Stimulated activated CD8-positive, alpha-beta memory T cell treated with anti-CD3 and anti-CD28 coated beads, Interleukin-7, amount 100 ng/mL, for 24 hours (primary cell): ENCODE results near the gene CDH4.

Experiments
- DNase-seq: peaks from one replicate; pipeline ENCODE4 v3.0.0-alpha.2; 2020; ENCODE audit warnings: low read depth

Gene CDH4

DNA sequence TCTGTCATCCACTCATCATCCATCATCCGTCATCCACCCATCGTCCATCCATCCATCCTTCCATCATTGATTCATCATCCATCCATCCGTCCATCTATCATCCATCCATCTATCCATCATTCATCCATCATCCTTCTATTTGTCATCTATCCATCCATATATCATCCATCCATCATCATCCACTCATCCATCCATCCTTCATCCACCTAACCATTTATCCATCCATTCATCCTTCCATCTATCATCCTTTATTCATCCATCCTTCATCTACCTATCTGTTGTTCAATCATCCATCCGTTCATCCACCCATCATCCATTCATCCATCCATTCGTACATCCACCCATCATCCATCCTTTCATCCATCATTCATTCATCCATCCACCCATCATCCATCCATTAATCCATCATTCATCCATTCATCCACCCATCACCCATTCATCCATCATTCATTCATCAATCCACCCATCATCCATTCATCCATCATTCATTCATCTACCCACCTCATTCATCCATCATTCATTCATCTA is 266.4 kb downstream of the CDH4 start:
- DNase-seq = no peak

DNA sequence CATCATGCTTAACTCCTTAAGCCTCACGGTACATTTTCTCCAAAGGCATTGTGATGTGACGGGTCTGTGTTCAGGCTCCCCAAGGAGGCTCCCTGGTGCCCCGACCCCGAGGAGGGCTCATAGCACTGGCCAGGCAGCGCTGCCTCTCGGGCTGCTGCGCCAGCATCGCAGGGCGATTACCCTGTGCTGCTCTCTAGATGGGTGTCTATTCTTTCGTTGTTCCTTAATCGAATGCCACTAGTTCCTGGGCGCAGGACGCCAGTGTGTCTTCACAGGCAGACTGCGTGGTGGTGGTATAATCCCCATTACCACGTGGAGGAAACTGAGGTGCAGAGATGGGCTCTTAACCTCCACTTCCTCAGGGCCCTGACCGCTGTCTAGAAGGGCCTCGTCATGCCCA is 267.4 kb downstream of the CDH4 start:
- no peak for DNase-seq

DNA sequence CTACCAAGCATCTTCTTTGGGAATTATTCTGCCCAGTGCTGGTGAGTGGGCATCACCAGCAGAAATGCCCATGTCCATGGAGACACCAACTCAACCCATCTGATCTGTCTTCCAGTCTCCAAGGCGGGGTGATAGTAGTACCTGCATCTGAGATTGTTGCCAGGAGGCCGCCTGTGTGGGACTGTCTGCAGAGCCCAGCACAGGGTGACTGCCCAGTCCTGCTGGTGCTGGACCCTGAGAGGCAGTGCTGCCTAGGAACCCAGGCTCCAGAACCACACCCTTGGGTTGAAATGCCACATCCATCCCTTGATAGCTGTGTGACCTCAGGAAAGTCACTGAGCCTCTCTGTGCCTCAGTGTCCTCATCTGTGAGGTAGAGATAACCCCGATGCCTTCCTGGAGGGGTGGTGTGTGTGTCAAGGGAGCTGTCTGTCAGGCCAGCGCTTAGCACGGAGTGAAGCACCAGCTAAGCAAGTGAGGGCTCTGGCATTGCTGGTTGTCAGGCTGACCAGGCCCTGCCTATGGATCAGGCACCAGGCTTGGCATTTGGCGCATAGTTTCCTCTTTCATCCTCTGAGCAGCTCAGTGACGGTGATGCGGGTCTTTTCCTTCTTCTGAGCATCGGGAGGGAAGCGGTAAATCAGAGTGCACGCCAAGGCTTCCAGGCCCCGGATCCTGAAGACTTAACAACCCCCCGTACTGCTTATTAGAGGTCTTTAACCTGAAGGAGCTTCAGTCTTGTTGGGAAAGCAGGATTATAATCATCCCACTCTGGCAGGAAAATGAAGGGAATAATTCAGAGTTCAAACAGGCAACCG is 268.2 kb downstream of the CDH4 start:
- no peak for DNase-seq

DNA sequence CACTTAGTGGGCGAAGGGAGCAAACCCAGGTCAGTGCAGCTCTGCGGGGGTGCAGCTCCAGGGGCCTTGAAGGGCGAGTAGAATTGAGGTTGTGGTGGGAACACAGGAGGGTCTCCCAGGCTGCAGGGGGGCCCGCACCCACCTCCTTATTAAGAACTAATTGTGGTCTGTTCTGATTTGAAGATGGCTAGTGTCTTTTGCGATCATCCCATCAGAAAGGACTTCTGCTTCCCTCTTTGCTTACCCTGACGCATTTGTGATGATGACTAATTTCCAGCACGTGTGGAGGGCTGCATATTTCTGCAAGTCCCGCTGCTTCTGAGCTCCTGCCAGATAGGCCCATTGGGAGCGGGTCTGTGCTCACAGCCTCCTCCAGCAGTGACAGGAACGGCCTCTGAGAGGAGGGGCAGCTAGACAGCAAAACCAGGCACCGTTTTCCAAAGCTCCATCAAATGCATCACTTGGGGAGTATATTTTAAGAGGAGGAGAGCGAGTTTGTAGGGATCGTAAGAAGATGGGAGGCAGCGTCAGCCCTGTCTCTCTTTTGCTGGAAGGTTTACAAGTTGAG is 268.9 kb downstream of the CDH4 start:
- no peak for DNase-seq

DNA sequence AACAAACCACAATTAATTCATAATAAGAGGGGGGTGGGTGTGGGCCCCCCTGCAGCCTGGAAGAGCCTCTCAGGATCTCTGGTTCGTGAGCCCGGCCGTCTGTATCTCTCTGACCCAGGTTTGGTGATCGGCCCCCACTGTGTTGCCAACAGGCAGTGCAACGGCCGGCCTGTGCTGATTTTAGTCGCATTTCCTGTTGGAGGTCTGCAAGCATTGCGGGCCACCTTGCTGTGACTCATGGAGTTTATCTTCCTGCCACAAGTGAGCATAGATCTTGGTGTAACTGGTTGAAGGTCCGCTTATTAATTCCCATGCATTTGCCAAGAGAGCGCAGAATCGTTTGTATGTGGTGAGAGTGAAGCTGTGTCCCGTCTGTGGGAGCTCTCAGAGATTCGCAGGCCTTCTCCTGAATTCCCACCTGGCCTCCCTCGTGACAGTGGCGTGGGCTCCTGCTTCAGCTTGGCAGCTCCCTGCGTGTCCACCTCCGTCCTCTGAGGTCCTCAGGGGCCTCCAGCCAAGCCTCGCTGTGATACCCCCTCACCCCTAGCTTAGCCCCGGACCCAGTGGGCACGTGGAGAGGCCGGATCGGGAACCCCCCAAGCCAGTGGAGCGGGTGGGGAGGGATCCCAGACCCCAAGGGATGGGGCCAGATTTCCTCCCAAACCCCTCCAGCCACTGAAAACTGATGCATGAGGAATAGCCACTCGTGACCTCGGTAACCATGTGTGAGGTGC is 269.8 kb downstream of the CDH4 start:
- DNase-seq = no peak

DNA sequence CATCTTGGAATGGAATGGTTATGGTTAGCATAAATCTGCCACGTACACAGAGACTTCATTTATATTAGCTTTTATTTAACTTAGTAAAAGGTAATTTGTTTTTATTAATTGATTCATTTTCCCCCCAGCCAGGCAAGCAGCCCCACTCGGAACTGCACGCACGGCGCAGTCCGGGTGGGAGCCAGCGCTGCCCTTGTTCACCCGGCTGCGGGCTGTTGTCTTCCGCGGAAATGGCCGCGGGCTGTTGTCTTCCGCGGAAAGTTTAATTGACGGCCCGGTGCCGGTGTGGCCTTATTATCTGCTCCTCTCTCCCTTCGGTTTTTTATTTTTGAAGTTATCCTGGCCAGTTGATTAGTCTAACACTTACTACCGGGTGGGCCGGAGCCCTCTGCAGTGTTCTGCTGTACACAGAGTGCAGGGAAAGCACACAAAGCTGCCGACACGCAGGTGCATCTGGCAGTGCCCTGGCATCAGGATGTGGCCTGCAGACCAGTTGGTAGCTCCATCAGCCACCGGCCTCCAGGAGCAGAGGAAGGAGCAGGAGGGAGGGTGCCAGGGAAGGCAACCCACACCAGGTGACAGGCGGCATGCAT is 270.5 kb downstream of the CDH4 start:
- no peak for DNase-seq

DNA sequence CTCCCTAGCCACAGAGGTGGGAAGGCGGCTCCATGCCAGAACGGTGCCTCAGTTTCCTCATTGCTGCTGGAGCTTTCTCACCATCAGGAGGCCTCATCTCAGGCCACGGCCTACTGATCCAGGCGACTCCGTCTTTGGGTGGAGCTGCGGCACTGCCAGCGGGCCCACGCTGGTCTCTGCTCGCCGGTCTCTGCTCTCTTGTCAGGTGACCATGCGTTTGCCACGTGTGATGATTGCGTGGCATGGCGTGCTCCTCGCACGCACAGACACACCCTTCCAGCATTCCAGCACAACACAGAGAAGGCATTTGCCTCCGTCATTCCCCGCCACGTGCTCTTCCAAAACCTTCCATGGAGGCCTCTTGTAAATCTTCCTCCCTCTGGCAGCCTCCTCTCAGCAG is 271.1 kb downstream of the CDH4 start:
- no peak for DNase-seq

DNA sequence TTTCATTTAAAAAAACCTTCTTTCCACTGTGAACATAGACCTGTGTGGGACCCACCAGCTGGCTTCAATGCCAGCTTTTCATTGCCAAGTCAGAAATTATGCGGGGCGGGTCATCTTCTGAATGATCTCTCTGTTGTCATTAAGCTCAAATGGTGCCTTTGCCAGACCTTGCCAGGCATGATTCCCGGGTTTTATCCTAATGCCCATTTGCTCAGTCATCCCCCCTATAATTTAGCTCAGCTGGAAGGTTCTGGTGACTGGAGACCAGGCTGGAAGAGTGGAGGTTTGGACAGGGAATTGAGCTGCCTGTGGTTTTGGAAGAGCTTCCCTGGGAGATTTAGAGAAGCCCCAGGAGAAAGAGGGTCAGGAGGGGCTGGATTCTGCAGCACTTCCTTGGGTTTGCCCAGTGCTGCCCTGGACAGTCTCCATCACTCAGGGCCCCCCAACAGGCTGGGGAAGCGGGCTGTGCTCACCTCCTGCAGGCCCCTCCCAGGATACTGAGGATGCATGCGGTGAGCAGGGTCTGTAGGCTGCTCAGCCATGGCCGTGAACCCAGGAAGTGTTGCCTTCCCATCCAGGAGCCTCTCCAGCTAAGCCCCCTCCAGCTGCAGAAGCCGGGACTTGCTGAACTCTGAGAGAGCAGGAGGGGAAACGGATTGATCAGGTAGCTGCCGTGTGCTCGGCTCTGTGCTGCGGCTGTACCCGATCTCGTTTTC is 273.0 kb downstream of the CDH4 start:
- no peak for DNase-seq

DNA sequence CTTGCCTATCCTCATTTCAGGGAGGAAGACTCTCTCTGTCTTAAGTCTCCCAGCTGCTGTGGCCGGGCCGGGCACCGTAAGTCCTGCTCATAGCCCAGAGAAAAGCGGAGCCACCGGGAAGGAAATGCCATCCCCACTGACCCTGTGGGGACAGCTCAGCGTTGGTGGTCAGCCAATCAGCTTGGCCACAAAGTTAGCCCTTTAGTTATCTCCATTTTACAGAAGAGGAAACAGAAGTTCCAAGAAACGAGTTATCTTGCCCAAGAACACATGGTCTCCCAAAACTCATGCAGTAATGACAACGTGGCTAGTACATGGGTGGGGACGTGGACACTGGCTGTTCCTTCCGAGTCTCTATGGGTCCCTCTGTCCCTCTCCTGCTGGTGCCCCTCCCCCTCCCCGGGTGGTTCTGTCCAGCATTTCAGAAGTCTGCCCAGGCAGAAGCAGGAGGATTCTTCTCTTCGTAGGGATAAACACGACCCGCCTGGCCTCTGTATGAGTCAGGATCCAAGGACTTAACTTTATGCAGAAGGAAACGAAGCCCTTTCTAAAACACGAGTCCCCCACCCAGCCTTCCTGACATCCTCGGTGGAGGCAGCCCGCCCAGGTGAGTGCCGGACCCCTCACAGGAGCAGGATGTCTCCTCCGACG is 273.8 kb downstream of the CDH4 start:
- no peak for DNase-seq

DNA sequence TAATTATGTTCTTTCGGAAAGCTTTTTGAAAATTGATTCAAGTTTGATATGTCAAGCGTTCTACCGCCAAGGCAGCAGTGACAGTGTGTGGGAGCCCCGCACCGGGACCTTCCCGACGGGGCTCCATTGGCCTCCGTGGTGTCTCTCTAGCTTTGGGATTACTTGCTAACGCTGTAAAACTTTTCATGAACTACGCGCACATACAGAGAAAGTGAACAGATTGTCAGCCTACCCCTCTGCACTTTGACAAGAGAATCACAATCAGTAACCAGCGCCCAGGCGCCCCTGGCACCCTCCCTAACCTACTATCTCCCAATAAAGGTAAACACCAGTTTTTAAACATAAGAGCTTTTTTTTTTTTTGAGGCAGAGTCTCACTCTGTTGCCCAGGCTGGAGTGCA is 274.8 kb downstream of the CDH4 start:
- DNase-seq = no peak

DNA sequence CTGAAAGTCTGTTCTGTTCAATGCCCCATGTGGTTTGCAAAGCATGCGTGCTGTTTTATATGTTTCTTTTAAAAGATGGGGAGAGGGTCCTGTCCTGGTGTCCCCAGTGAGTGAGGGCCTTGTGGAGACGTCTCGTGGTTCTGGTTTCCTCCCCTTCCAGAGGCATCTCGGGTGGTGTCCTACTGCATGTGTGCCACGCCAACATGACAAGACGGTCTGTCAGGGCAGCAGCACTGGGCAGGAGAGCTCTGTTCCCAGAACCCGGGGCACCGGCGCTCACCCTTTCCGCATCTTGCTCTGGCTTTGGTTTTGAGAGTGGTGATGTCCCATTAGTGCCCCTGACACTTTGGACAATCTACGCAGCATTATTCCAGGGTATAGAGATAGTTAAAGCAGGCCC is 275.6 kb downstream of the CDH4 start:
- DNase-seq = no peak

DNA sequence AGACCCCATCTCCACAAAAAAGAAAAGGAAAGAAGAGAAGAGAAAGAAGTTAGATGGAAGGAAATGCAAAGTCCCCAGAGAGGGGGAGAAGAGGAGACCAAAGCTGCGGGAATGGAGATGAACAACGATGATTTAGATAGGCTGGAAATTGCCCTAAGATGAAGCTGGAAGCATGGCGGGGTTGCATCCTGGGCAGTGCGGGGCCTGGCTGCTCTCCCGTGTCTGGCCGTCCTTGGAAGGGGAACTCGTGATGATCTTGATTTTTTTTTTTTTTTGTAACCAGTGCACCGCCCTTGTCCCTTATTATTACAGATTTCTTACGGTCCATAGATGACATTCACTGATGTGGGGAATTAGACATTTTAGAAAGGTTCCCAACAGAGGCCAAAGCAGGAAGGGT is 276.5 kb downstream of the CDH4 start:
- no peak for DNase-seq

DNA sequence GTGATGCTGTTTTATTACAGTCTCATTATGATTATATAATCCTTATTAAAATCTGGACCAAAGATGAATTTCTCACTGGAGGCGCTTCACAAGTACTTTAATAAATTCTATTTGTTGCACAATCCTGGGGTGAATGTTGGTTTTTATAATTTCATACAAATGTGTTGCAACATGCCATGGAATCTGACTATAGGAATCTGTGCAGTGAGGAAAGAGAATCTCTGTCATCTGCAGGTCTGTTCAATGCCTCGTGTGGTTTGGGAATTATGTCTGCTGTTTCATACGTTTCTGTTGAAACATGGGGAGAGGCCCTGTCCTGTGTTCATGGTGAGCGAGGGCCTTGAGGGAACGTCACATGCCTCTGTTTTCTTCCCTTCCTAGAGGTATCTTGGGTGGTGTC is 277.3 kb downstream of the CDH4 start:
- no peak for DNase-seq

DNA sequence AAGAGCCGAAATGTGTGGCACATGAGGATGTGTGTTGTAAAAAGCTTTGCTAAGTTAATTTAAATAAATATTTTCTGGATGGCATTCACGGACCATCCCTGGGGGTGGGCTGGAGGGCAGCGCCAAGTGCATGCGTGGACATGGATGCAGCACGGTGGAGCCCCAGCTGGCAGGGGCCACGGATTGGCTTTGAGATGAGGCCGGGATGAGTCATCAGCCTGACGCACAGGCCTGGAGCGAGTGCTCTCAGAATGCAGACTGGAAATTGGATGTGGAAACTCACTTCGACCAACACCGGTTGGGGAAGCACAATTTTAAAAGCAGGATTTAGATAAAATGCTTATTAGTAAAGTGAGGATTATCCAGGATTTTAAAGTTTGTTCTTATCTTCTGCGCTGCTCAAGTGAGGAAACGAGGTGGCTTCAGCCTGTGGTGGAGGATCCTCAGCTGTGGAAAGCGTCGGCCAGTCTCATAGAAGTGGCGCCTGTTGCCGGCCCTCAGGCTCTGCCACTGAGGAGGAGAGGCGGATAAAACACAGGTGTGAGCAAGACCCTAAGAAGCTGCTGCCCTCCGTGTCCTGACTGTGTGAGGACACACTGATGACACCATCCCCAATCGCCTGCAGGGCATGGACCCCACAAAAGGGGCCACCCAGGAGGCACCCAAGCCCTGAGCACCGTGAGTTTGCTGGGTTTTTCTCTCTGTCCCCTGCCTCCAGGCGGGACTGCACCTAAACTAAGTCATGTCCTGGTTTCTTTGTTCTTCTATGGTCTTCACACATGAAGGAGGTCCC is 279.7 kb downstream of the CDH4 start:
- DNase-seq = no peak

DNA sequence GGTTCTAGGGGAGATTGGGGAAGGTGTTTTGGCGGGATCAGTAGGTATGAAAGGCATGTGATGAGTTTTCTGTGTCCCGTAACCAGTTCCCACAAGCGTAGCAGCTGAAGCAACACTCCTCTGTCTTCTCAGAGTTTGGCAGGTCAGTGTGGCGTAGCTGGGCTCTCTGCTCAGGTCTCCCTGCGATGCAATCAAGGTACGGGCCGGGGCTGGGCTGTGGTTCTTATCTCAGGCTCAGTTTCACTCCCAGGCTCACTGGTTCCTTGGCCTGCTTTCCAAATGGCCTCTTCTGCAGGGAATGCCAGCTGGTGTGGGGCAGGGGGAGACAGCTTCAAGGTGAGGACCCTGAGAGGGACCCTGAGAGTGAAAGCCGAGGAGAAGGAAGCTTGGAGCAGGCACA is 280.7 kb downstream of the CDH4 start:
- DNase-seq = no peak

DNA sequence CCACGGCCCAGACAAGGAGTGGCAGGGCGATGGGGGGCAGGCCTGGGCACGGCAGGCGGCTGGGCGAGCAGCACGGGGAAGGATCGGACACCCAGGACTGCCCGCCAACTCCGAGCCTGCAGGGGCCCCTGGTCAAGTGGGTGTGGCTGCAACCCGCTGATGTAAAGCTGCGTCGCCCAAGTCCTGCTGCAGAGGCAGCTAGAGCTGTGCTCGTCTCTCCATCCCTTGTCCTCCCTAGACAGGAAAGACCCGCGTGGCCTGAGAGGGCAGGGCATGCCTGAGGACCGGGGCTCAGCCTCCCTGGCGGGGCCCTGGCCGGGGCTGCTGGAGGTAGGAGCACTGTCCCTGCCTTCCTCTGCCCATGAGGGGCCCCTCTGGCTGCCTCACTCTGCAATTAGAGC is 281.2 kb downstream of the CDH4 start:
- DNase-seq = no peak

DNA sequence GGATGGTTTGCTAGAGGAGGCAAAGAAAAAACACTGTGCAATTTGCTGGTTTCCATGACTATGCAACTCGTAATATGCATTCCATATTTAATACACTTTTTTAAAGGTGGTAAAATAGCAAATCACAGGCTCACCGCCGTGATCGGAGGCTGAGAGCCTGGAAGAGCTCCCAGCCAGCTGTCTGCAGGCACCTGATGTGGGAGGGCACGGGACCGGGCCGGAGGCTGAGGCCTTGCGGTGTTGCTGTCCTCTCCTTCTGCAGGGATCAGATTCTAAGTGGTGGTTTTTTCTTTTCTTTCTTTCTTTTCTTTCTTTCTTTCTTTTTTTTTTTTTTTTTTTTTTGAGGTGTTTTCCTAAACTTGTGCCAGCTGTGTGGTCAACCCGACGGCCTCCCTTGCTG is 282.3 kb downstream of the CDH4 start:
- no peak for DNase-seq

DNA sequence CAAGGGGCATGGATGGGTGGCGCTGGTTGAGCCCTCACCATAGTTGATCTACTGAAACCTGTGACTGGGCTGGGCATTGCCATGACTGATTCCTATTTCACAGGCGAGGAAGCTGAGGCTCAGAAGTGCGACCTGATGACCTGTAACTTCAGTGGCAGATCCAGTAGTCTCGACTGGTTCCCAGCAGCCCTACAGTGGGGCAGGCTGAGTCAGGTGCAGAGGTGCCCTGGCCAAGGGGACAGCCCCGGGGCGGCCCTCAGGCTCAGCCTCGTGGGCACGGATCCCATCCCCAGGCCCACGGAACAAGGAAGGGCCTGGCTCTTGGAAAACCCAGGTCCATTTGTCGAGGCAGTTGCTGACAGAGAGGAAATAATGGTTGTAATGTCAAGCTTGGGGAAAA is 283.0 kb downstream of the CDH4 start:
- DNase-seq = no peak

DNA sequence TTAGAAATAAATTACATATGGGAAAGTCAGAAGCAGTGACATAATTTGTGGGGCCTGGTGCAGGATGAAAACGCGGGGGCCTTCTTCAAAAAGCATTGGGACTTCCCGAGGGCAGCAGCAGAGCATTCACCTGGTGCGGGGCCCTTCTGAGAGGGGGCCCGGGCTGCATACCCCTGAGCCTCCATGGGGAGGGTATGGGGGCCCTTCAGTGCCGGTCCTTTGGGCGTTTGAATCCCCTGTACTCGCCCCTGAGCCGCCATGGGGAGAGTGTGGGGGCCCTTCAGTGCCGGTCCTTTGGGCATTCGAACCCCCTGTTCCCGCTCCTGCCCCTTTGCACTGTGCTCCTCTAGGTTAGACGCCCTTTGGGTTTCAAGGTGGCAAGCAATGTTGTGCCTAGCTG is 283.5 kb downstream of the CDH4 start:
- DNase-seq = no peak

DNA sequence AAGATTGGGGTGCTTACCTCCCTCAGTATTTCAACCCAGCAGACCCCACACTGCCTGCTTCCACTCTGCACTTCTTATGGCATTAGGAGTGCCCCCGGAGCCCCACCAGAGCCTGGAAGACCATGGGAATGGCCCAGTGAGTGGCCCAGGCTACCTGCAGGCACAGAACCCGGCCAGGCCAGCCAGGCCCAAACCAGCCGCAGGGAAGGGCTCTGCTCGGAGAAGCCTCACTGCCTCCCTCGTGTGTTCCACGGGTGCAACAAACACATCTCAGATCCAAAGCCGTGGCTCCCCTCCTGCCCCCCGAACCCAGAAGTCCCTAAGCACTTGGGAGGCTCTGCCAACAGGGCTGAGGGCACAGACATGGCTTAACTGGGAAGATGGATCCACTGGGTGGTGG is 283.9 kb downstream of the CDH4 start:
- DNase-seq = no peak

DNA sequence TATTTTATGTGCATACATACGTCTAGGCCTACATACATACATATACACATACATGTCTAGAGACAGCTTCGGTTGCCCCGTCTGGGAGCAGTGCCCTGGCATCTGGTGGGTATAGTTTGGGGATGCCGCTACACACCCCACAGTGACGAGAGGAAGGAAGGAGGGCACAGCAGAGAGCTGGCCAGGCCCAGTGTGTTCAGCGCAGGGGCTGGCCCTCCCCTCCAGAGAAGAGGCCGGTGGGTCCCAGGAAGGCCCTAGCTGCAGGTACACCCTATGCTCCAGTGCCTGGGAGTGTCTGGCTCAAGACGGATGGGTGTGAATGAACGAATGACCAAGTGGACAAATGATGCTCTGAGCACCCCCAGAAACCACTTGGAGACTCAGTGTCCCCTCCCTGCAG is 284.6 kb downstream of the CDH4 start:
- DNase-seq = no peak
